Activated naive CD4-positive, alpha-beta T cell treated with anti-CD3 and anti-CD28 coated beads for 36 hours (primary cell): ENCODE results near the gene DIP2C. TPM values are rescaled to one million over a fixed set of nuclear protein-coding genes. Genes with fewer than 3 reads are reported as not detected.

Experiments used
- CTCF ChIA-PET: fragments of 350-600 bp; sonication (Branson Sonifier 250); formaldehyde crosslinking; loops from one replicate; lab custom pipeline; 2021; ENCODE audit warnings: antibody characterized with exemption; lab: Charles Lee
- DNase-seq: peaks from one replicate; pipeline ENCODE4 v3.0.0-alpha.2; 2020
- H3K27ac Mint-ChIP-seq: one replicate; pipeline ENCODE4 v1.8.0; 2021; ENCODE audit warnings: mild to moderate bottlenecking, mixed read lengths
- H3K27me3 Mint-ChIP-seq: one replicate; pipeline ENCODE4 v1.8.0; 2021; ENCODE audit warnings: low read depth, mixed read lengths
- H3K36me3 Mint-ChIP-seq: one replicate; pipeline ENCODE4 v1.8.0; 2021; ENCODE audit warnings: low read depth, mixed read lengths
- H3K4me1 Mint-ChIP-seq: one replicate; pipeline ENCODE4 v1.8.0; 2021; ENCODE audit warnings: low read depth, mixed read lengths
- H3K4me3 Mint-ChIP-seq: one replicate; pipeline ENCODE4 v1.8.0; 2021; ENCODE audit warnings: mild to moderate bottlenecking, moderate library complexity, mixed read lengths
- H3K9me3 Mint-ChIP-seq: one replicate; pipeline ENCODE4 v1.8.0; 2021; ENCODE audit warnings: mixed read lengths
- intact Hi-C: fragments of 100-400 bp; cut with micrococcal nuclease; formaldehyde crosslinking; loops from one replicate; pipeline ENCODE4 v1.15.1; 2023
- total RNA-seq, 2 experiments: library from RNA; stranded (reverse); gene quantifications; one replicate each; pipeline ENCODE4 v1.2.3, GENCODE V29; 2021

Gene DIP2C
- total RNA-seq, 2 experiments from 2014 or later = 0.67 to 0.91 TPM

DNA sequence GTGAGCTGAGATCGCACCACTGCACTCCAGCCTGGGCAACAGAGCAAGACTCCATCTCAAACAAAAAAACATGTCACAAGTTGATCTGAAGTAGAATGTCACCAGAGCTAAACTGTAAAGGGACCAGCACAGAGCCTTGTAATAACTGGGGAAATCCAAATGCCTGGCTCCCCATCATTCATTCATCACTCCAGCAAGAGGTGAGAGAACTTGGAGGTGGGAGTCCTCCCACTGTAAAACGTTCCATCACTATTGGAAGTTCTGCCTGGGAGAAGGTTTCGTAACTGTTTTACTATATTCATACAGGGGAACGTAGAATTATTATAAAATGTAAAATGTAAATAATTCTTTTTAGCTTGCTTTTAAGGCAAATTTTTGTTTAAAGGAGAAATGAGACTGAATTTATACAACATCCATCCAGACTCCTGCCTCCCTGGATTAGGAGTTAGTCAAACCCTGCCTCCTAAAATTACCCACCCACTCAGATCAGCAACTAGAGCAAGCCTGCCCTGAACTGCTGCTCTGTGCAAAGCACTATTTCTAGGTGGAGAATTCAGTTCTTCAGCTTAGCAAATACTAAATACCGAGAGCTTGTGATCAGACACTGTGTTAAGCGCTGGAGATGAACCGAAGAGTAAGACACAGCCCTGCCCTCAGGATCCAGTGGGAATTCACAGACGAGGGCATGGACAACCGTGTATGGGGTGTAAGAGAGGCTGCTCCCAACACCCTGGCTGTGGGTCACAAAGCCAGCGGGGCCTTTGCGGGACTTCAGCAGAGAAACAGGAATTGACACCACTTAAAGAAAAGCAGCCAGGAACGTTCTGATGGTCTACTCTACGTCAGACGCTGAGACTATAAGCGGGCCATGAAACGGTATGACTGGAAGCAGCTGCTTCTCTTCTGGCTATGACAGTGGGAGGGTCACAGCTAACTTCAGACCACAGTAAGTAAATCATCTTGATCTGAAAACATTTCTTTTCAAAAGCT is 345.9 kb downstream of the DIP2C start:
- no peaks in the 10 kb centered on the region for H3K27me3 Mint-ChIP-seq
- no peak overlapping the region for H3K27ac Mint-ChIP-seq
- intact Hi-C loops = no loop called here
- H3K4me1 Mint-ChIP-seq = no peaks in the 10 kb centered on the region
- H3K4me3 Mint-ChIP-seq = no peak overlapping the region
- no peak for DNase-seq
- H3K9me3 Mint-ChIP-seq = no peaks in the 10 kb centered on the region
- H3K36me3 Mint-ChIP-seq = no peaks in the 10 kb centered on the region
- CTCF ChIA-PET = interaction anchor here (0.6 to 0.8 kb wide), 2 partner anchors 52 to 1390 kb away, joined by 3 read pairs; no protein-coding TSS in a partner anchor

DNA sequence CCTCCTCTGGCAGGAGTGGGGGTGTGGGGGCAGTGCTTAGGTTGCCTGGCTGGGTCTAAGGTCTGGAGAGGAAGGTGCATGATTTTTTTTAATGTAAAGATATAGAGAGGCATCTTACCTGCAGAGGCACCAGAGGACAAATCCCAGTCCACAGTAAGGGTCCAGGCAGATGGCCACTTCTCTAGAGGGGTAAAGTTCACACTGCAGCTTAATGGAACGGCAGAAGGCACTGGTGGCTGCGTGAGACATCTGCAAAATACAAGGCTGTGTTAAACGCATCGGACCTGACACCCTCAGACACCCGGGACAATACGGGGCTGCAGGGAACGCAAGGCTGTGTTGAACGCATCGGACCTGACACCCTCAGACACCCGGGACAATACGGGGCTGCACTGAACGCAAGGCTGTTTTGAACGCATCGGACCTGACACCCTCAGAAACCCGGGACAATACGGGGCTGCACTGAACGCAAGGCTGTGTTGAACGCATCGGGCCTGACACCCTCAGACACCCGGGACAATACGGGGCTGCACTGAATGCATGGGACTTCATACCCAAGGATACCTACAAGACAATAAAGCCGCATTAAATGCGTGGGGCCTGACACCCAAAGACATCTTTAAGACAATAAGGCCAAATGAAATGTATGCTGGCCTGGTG is 348.3 kb downstream of the DIP2C start:
- Mint-ChIP-seq H3K4me3 (no peak overlapping the region), H3K36me3 (no peaks in the 10 kb centered on the region), H3K9me3 (no peaks in the 10 kb centered on the region), H3K27me3 (no peaks in the 10 kb centered on the region), H3K4me1 (no peaks in the 10 kb centered on the region), H3K27ac (no peak overlapping the region)
- DNase-seq = no peak
- CTCF ChIA-PET = no interaction called here
- intact Hi-C loops = no loop called here

DNA sequence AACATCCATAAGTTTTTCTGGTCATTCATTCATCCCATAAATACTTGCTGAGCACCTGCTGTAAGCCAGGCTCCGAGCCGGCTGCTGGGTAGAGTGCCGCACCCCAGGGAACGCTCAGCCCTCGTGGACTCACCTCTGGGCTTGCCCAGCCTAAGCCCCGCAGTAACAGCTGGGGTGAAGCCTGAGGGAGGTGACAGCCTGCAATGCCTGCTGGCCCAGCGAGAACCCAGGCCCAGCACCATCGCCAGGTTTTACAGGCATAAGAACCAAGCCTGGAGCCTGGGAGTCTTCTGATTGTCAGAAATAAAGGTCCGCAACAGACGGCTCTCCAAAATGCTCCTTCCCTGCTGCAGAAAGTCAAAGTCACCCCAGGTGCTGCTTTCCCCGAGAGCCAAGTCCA is 348.8 kb downstream of the DIP2C start:
- Mint-ChIP-seq H3K27me3 (no peaks in the 10 kb centered on the region), H3K36me3 (no peaks in the 10 kb centered on the region), H3K27ac (no peak overlapping the region), H3K9me3 (no peaks in the 10 kb centered on the region), H3K4me3 (no peak overlapping the region), H3K4me1 (no peaks in the 10 kb centered on the region)
- CTCF ChIA-PET = interaction anchor here (0.6 kb wide), 1 partner anchor 452 kb away, joined by 3 read pairs; no protein-coding TSS in a partner anchor
- DNase-seq = no peak
- intact Hi-C loops = no loop called here

DNA sequence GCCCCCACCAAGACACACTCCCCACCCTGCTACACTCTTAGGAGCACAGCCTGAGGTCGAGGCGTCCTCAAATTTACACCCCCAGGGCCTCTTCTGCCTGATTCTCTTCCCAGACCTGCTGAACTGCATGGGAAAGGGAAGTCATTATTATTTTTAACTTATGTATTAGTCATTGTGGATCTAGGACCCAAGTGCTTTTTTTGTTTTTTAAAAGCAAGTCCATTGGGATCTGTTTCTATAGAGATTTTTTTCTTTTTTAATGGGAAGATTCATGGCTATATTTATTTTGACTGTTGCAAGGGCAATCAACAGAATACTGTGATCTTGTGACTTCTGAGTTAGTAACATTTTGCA is 350.5 kb downstream of the DIP2C start:
- no peaks in the 10 kb centered on the region for H3K27me3 Mint-ChIP-seq
- CTCF ChIA-PET = no interaction called here
- H3K4me3 Mint-ChIP-seq = no peak overlapping the region
- no peaks in the 10 kb centered on the region for H3K9me3 Mint-ChIP-seq
- no peaks in the 10 kb centered on the region for H3K36me3 Mint-ChIP-seq
- intact Hi-C loops = no loop called here
- H3K4me1 Mint-ChIP-seq = no peaks in the 10 kb centered on the region
- no peak overlapping the region for H3K27ac Mint-ChIP-seq
- no peak for DNase-seq

DNA sequence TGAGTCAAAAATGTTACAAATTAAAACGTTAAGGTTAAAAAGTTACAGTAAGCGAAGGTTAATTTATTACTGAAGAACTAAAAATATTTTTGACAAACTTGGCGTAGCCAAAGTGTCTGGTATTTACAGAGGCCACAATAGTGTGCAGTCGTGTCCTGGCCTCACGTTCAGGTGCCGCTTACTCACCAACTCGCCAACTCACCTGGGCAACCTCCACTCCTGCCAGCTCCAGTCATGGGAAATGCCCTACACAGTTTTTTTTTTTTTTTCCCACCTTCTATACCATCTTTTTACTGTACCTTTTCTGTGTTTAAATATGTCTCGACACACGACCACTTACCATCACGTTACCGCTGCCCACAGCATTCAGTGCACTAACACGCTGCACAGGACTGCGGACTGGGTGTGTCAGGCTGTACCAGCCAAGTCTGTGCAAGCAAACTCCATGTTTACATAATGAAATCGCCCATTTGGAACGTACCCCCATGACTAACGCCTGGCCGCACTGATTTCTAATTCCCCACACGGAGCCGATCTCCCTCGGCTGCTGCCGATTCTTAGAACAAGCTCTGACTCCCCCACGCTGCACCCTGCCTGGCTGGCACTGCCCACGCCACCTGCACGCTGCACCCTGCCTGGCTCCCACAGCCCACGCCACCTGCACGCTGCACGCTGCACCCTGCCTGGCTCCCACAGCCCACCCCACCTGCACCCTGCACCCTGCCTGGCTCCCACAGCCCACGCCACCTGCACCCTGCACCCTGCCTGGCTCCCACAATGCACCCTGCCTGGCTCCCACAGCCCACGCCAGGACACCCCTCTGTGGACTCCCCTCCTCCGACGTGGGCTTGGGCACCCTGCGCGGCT is 351.1 kb downstream of the DIP2C start:
- CTCF ChIA-PET = interaction anchor here (0.6 to 0.7 kb wide), 2 partner anchors 30 to 162 kb away, joined by 3 to 5 read pairs; no protein-coding TSS in a partner anchor
- no peak overlapping the region for H3K27ac Mint-ChIP-seq
- H3K9me3 Mint-ChIP-seq = no peaks in the 10 kb centered on the region
- no peaks in the 10 kb centered on the region for H3K36me3 Mint-ChIP-seq
- H3K4me3 Mint-ChIP-seq = no peak overlapping the region
- peaks cover 5% of the 10 kb centered on the region for H3K4me1 Mint-ChIP-seq
- no peaks in the 10 kb centered on the region for H3K27me3 Mint-ChIP-seq
- no peak for DNase-seq
- intact Hi-C loops = no loop called here

DNA sequence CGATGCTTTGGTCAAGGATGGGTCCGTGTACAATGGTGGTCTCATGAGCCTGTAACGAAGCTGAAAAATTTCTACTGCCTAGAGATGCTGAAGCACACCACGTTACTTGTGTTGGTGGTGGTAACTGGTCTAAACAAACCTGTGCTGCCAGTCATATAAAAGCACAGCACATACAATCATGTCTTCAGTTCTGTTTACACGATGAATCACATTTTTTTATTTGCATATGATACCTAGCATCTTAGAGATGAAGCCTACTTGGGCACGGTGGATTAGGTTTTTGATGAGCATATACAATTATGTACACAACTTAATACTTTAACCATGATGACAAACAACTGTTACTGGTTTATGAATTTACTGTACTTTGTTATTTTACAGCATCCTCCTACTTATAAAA is 353.2 kb downstream of the DIP2C start:
- no peak overlapping the region for H3K27ac Mint-ChIP-seq
- DNase-seq = no peak
- no peak overlapping the region for H3K4me3 Mint-ChIP-seq
- CTCF ChIA-PET = no interaction called here
- H3K27me3 Mint-ChIP-seq = no peaks in the 10 kb centered on the region
- intact Hi-C loops = no loop called here
- H3K9me3 Mint-ChIP-seq = no peaks in the 10 kb centered on the region
- no peaks in the 10 kb centered on the region for H3K36me3 Mint-ChIP-seq
- peaks cover 16% of the 10 kb centered on the region for H3K4me1 Mint-ChIP-seq

DNA sequence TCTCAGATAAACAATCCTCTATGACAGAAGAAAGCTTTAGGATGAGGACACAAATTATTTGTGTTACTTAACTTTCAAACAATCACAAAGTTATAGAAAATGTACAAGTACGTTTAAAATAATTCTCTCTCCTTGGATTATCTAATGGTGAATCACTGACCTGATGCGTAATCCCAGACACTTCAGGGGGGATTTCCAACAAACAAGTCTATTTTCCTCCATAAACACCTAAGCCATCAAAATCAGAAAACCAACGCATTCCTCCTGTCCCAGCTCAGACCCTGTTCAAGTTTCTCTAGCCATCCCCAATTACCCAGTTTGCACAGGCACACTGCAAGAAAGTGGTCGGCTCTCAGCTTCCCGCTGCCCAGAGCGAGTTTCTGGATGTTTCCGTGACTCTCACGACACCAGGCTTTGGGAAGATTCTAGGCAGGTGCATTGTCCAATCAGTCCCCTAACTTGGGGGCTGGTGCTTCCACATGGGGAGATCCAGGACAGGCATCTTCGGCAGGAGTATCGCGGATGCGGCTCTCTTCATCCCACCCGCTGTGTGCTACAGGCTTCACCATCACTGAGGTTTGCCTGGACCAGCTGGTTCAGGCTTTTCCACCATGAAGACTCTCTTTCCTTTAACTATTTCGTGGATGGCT is 354.2 kb downstream of the DIP2C start:
- no peak for DNase-seq
- intact Hi-C loops = no loop called here
- H3K9me3 Mint-ChIP-seq = no peaks in the 10 kb centered on the region
- no peaks in the 10 kb centered on the region for H3K36me3 Mint-ChIP-seq
- H3K27ac Mint-ChIP-seq = no peak overlapping the region
- peaks cover 17% of the 10 kb centered on the region for H3K4me1 Mint-ChIP-seq
- H3K4me3 Mint-ChIP-seq = no peak overlapping the region
- H3K27me3 Mint-ChIP-seq = no peaks in the 10 kb centered on the region
- CTCF ChIA-PET = no interaction called here

DNA sequence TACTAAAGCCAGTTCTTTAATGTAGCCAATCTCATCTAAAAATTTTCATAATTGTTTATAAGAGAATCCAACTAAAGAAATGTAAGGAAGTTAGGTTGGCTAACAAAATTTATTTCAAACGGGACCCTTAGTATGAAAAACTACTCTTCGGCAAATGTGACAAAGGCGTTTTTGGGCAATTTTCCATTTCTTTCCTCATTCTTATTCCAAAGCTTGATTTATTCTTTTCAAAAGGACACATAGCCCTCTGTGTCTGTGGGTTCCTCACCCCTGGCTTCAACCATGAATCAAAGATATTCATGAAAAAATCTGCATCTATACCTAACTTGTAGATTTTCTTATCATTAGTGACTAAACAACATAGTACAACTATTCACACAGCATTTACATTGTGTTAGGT is 358.3 kb downstream of the DIP2C start:
- no peak for DNase-seq
- peaks cover 27% of the 10 kb centered on the region for H3K4me1 Mint-ChIP-seq
- H3K9me3 Mint-ChIP-seq = no peaks in the 10 kb centered on the region
- H3K36me3 Mint-ChIP-seq = no peaks in the 10 kb centered on the region
- intact Hi-C loops = no loop called here
- no peak overlapping the region for H3K27ac Mint-ChIP-seq
- CTCF ChIA-PET = no interaction called here
- no peak overlapping the region for H3K4me3 Mint-ChIP-seq
- no peaks in the 10 kb centered on the region for H3K27me3 Mint-ChIP-seq

DNA sequence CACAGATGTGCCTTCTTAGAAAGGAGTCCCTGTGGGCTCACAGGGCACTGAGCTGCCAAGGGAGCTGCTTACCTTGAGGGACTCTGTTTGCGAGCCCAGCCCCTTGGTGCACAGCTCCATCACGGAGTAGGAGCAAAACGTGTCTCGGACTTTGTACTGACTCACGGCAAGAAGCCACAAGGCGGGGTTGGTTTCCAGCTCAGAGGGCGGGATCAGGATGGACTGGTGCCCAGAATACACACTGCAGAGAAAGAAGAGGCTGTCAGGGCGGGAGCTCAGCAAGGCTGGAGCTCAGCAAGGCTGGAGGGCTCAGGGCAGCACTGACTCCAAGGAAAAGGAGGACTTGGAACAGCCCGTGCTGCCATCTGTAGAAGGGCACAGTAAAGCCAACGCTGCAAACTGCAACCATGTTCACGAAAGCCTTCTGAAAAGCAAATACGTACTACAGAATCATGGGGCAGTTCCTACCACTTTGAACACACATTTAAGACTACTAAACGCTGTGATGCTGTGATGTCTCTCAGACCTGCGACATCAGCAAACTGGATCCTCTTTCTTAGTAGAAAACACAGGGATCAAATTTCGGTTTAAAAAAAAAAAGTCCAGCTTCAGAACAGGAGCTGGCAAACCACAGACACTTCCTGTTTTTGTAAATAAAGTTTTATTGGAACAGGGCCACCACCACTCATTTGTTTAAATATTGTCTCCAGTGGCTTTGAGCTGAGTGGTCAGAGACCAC is 359.9 kb downstream of the DIP2C start:
- intact Hi-C loops = no loop called here
- peaks cover 27% of the 10 kb centered on the region for H3K4me1 Mint-ChIP-seq
- peak overlapping the region; percentile 57 for H3K4me3 Mint-ChIP-seq
- DNase-seq = peak; percentile 49
- CTCF ChIA-PET = interaction anchor here (1.2 kb wide), 1 partner anchor 10 kb away, joined by 3 read pairs; no protein-coding TSS in a partner anchor
- no peaks in the 10 kb centered on the region for H3K9me3 Mint-ChIP-seq
- H3K27ac Mint-ChIP-seq = peak overlapping the region; percentile 46
- H3K36me3 Mint-ChIP-seq = no peaks in the 10 kb centered on the region
- no peaks in the 10 kb centered on the region for H3K27me3 Mint-ChIP-seq

DNA sequence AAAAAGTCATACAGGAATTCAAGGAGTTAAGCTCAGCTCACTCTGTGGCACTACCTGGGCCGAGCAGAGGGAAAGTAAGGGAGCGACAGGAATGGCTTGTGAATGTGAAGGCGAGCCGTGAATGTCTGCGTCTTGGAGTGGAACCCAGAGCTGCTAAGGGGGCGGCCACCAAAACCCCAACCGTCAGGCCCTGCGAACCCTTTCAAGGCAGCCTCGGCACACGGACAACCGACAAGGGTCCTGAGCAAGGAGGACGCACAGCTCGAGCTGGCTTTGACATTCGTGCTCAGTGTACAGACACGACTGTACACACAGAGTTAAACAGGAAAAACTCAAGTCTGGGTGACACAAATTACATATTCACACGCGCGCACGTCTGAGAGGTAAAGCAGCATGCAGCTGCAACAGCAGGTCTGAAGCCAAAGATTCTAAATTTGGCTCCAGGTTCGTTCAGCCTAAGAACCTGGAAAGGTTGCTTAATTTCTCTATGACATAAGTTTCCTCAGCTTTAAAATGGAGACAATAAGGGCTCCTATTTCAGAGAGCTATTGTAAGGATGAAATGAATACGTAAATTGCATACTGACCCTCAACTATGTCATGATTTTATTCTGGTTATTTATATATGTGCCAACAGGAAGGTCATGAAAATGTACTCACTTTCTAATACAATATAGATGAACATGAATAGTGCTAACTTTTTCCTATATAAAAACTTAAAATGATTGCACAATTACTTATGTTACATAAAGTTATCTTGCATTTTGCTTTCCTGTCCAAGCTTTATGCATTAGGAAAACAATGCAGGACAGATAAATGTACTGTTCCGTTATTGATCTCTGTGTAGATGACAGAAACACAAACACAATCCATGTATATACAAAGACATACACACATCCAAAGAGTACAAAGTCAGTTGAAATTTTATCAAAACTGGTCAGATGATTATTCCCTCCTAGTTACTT is 361.3 kb downstream of the DIP2C start:
- Mint-ChIP-seq H3K27ac (no peak overlapping the region), H3K27me3 (no peaks in the 10 kb centered on the region), H3K4me3 (no peak overlapping the region), H3K9me3 (no peaks in the 10 kb centered on the region), H3K36me3 (no peaks in the 10 kb centered on the region), H3K4me1 (peaks cover 25% of the 10 kb centered on the region)
- no peak for DNase-seq
- CTCF ChIA-PET = no interaction called here
- intact Hi-C loops = no loop called here
